IPS DF 6.9 (cell line): ENCODE measurements around the gene MYH7.

Experiments
- DNase-seq: peaks from one replicate; pipeline ENCODE4 v3.0.0-alpha.2; 2013; ENCODE audit warnings: low read depth, low spot score
- H3K27ac ChIP-seq: one replicate; pipeline ENCODE4 v1.5.1; 2013; ENCODE audit warnings: low read length, control low read depth
- H3K27me3 ChIP-seq: 2 replicates; pipeline ENCODE4 v1.6.1; 2013; ENCODE audit warnings: mild to moderate bottlenecking, low read length; ENCODE audit not compliant: control insufficient read depth, insufficient read depth
- H3K36me3 ChIP-seq: 2 replicates; pipeline ENCODE4 v1.6.1; 2013; ENCODE audit warnings: low read length; ENCODE audit not compliant: control insufficient read depth, insufficient read depth
- H3K4me1 ChIP-seq: 2 replicates; pipeline ENCODE4 v1.6.1; 2013; ENCODE audit warnings: low read length; ENCODE audit not compliant: control insufficient read depth, insufficient read depth
- H3K4me3 ChIP-seq: 2 replicates; pipeline ENCODE4 v1.5.1; 2013; ENCODE audit warnings: mild to moderate bottlenecking, low read length
- H3K9me3 ChIP-seq: 2 replicates; pipeline ENCODE4 v1.6.1; 2013; ENCODE audit warnings: low read length, inconsistent platforms; ENCODE audit not compliant: control insufficient read depth, insufficient read depth
- whole genome bisulfite sequencing: extraction: QIAGEN DNeasy Blood & Tissue Kit; methylation state at CpG from one replicate; pipeline ENCODE4 v1.1.7; 2013; ENCODE audit warnings: mixed read lengths, missing lambda C conversion rate; ENCODE audit not compliant: insufficient read length, insufficient coverage; 5-methylcytosine and 5-hydroxymethylcytosine counted together

MYH7 gene

DNA sequence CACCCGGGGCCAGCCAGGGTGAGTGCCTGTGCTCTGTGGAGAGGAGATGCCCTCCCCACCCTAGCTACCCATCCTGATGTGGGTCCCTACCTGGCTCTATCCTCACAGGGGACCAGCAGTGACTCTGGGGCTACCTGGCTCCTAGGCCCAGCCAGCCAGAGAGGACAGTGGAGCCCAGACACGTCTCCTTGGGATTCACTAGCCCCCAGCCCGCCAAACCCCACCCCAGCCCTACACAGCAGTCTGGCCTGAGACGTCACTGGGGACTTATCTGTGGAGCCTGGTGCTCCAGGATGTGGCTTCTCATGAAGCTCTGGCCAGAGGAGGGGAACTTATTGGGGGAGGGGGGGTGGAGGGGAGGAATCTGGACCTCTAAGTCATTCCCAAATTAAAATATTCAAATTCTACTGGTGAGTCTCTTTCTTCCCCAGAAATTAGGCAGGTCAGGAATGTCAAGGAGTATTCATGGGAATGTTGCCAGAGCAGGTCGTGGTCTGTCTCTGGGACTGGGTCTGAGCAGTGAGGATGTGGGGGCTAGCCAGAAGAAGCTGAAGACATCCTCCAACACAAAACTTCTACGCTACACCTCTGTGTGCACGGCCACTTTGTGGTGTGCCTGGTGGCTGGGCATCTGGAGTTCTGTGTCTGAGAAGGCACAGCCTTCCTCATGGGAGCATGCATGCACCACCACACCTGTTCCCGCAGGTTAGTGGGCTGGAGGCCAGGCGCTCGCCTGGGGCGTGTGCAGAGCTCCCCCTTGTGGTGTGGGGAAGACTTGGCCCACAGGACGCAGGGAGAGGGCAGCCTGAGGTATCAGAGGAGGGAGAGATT lies 55.9 kb downstream of the MYH7 start:
- WGBS: no CpG with 5 or more reads among the region's 12 CpGs
- no peak for DNase-seq
- Histone ChIP-seq H3K4me3 (no peak overlapping the region), H3K27me3 (no peaks in the 10 kb centered on the region), H3K36me3 (no peaks in the 10 kb centered on the region), H3K27ac (no peak overlapping the region), H3K9me3 (no peaks in the 10 kb centered on the region), H3K4me1 (no peaks in the 10 kb centered on the region)

- Histone ChIP-seq H3K9me3 (no peaks in the 10 kb centered on the region), H3K27ac (no peak overlapping the region), H3K4me1 (no peaks in the 10 kb centered on the region), H3K27me3 (no peaks in the 10 kb centered on the region), H3K4me3 (no peak overlapping the region), H3K36me3 (no peaks in the 10 kb centered on the region)
- no peak for DNase-seq
- WGBS: no CpG with 5 or more reads among the region's 11 CpGs
Measured at GRCh38 chr14:23378612-23379220, 56.7 kb downstream of the MYH7 start.

GRCh38 chr14:23377573-23378563 lies 57.6 kb downstream of the MYH7 start:
- Histone ChIP-seq H3K27me3 (no peaks in the 10 kb centered on the region), H3K4me1 (no peaks in the 10 kb centered on the region), H3K36me3 (no peaks in the 10 kb centered on the region), H3K27ac (no peak overlapping the region), H3K9me3 (no peaks in the 10 kb centered on the region), H3K4me3 (no peak overlapping the region)
- WGBS: no CpG with 5 or more reads among the region's 14 CpGs
- no peak for DNase-seq

- no peak overlapping the region for H3K27ac ChIP-seq
- no peaks in the 10 kb centered on the region for H3K27me3 ChIP-seq
- H3K36me3 ChIP-seq: no peaks in the 10 kb centered on the region
- no CpG with 5 or more reads among the region's 11 CpGs for WGBS
- no peak for DNase-seq
- H3K4me1 ChIP-seq: no peaks in the 10 kb centered on the region
- no peak overlapping the region for H3K4me3 ChIP-seq
- H3K9me3 ChIP-seq: no peaks in the 10 kb centered on the region
Measured at GRCh38 chr14:23377198-23377550, 58.3 kb downstream of the MYH7 start.

GRCh38 chr14:23376482-23377197 lies 58.8 kb downstream of the MYH7 start, which contains the start of gene CMTM5:
CMTM5 (plus strand) TSS chr14:23377046; CDS start chr14:23377252, 206 bp downstream.
- Histone ChIP-seq H3K4me3 (no peak within 1 kb of the TSS), H3K27me3 (no peaks in the 10 kb centered on the region), H3K9me3 (no peaks in the 10 kb centered on the region), H3K4me1 (no peaks in the 10 kb centered on the region), H3K27ac (no peak within 1 kb of the TSS), H3K36me3 (no peaks in the 10 kb centered on the region)
- WGBS: no CpG with 5 or more reads among the region's 13 CpGs
- no peak for DNase-seq

GRCh38 chr14:23375527-23376251 lies 59.8 kb downstream of the MYH7 start:
- no peaks in the 10 kb centered on the region for H3K36me3 ChIP-seq
- no CpG with 5 or more reads among the region's 21 CpGs for WGBS
- no peak for DNase-seq
- no peak overlapping the region for H3K4me3 ChIP-seq
- no peaks in the 10 kb centered on the region for H3K4me1 ChIP-seq
- H3K27me3 ChIP-seq: no peaks in the 10 kb centered on the region
- H3K9me3 ChIP-seq: no peaks in the 10 kb centered on the region
- no peak overlapping the region for H3K27ac ChIP-seq

GRCh38 chr14:23373041-23373440 lies 62.4 kb downstream of the MYH7 start:
- H3K27ac ChIP-seq: no peak overlapping the region
- H3K4me3 ChIP-seq: no peak overlapping the region
- no peaks in the 10 kb centered on the region for H3K36me3 ChIP-seq
- no peaks in the 10 kb centered on the region for H3K27me3 ChIP-seq
- WGBS: no CpG with 5 or more reads among the region's 3 CpGs
- H3K9me3 ChIP-seq: no peaks in the 10 kb centered on the region
- no peak for DNase-seq
- no peaks in the 10 kb centered on the region for H3K4me1 ChIP-seq

GRCh38 chr14:23372509-23372908 lies 63.0 kb downstream of the MYH7 start, which contains the start of gene IL25:
IL25 (plus strand) TSS chr14:23372809.
- Histone ChIP-seq H3K36me3 (no peaks in the 10 kb centered on the region), H3K27me3 (no peaks in the 10 kb centered on the region), H3K4me1 (no peaks in the 10 kb centered on the region), H3K27ac (no peak within 1 kb of the TSS), H3K4me3 (no peak within 1 kb of the TSS), H3K9me3 (no peaks in the 10 kb centered on the region)
- WGBS: no CpG with 5 or more reads among the region's 2 CpGs
- no peak for DNase-seq

- H3K4me1 ChIP-seq: 0 out of 2 replicates have a peak, but pooled peaks cover under 1% of the 10 kb centered on the region
- DNase-seq: no peak
- no peak overlapping the region for H3K27ac ChIP-seq
- no CpG with 5 or more reads among the region's 1 CpG for WGBS
- H3K36me3 ChIP-seq: no peaks in the 10 kb centered on the region
- no peaks in the 10 kb centered on the region for H3K27me3 ChIP-seq
- no peak overlapping the region for H3K4me3 ChIP-seq
- H3K9me3 ChIP-seq: no peaks in the 10 kb centered on the region
Measured at GRCh38 chr14:23371865-23372264, 63.6 kb downstream of the MYH7 start.
